Stimulated activated CD4-positive, alpha-beta T cell treated with anti-CD3 and anti-CD28 coated beads, Interleukin-4, amount 100 ng/mL, for 1 hour (primary cell): Measurements from ENCODE around the gene RASSF6.
"Not testable (repeated sequence)": the region's sequence is repeated elsewhere in the genome, so short reads cannot be mapped to it uniquely, and the experiment has no call there.

Source experiments
- DNase-seq: peaks from one replicate; pipeline ENCODE4 v3.0.0-alpha.2; 2020

The RASSF6 gene

GRCh38 chr4:73575660-73576059, 44.6 kb downstream of the RASSF6 start:
- no peak for DNase-seq

- DNase-seq, result no peak
Observed at GRCh38 chr4:73573794-73574528, 46.3 kb downstream of the RASSF6 start.

- DNase-seq, result not testable (repeated sequence)
Observed at GRCh38 chr4:73550865-73551264, 69.4 kb downstream of the RASSF6 start.

GRCh38 chr4:73544620-73545019, 75.6 kb downstream of the RASSF6 start:
- no peak for DNase-seq

- no peak for DNase-seq
Observed at GRCh38 chr4:73541251-73541650, 79.0 kb downstream of the RASSF6 start.

- no peak for DNase-seq
Observed at GRCh38 chr4:73540826-73541225, 79.4 kb downstream of the RASSF6 start.

GRCh38 chr4:73539386-73539785, 80.8 kb downstream of the RASSF6 start:
- no peak for DNase-seq

- no peak for DNase-seq
Observed at GRCh38 chr4:73538162-73538561, 82.1 kb downstream of the RASSF6 start.

- DNase-seq, result no peak
Observed at GRCh38 chr4:73533515-73534422, 86.5 kb downstream of the RASSF6 start.

- no peak for DNase-seq
Observed at GRCh38 chr4:73528171-73528570, 92.1 kb downstream of the RASSF6 start.

- DNase-seq, result no peak
Observed at GRCh38 chr4:73527196-73527595, 93.0 kb downstream of the RASSF6 start.

- no peak for DNase-seq
Observed at GRCh38 chr4:73525611-73526010, 94.6 kb downstream of the RASSF6 start.

GRCh38 chr4:73523126-73523525, 97.1 kb downstream of the RASSF6 start:
- DNase-seq, result no peak
